ENCODE measurements around the gene SCNN1B. TPM values are rescaled to one million over a fixed set of nuclear protein-coding genes. Genes with fewer than 3 reads are reported as not detected.

Gene SCNN1B
- total RNA-seq, 1 experiment from 2014 or later = 2.5 TPM

DNA sequence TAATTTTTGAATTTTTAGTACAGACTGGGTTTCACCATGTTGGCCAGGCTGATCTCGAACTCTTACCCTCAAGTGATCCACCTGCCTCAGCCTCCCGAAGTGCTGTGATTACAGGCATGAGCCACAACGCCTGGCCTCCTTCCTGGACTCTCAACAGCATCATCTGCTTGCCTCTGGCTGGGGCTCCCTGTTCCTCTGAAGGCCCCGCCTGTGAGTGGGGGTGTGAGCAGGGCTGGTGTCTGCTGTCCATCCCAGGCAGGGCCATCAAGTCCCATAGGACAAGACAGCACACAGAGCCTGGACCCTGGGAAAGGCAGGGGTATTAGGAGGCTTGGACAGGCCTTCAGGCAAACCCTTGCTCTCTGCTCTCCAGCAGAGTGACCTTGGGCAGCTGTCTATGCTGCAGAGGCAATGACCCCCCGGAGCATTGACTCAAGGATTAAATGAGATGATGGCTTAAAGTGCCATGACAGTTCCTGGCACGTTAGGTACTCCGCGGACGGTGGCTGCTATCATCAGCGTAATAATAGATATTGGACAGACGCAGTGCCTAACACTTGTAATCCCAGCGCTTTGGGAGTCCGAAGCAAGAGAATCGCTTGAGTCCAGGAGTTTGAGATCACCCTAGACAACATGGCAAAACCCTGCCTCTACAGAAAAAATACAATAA lies 19.2 kb downstream of the SCNN1B start:
- no TSS peak for BruUV-seq (replicated peaks)
- ChIA-PET POLR2A (ENCODE audit: low non-redundant PET) (no interaction called here), CTCF (no interaction called here)
- H3K27me3 ChIP-seq (replicated peaks; ENCODE audit: insufficient read depth, low read depth, low read length, poor library complexity) = no peaks in the 10 kb centered on the region
- H3K36me3 ChIP-seq (ENCODE audit: insufficient read depth, low read length, poor library complexity, severe bottlenecking) = no peaks in the 10 kb centered on the region
- H3K4me1 ChIP-seq (ENCODE audit: insufficient read depth, low read length, poor library complexity, severe bottlenecking) = no peaks in the 10 kb centered on the region
- intact Hi-C loops (cut with micrococcal nuclease; ENCODE audit: unreplicated experiment) = no loop called here
- H3K27ac ChIP-seq (ENCODE audit: low read depth, low read length, poor library complexity, severe bottlenecking) = no peak overlapping the region
- no peak for DNase-seq (ENCODE audit: low spot score)
- no peak overlapping the region for H3K4me3 ChIP-seq (ENCODE audit: low read depth, low read length, poor library complexity, severe bottlenecking)
- no peaks in the 10 kb centered on the region for H3K9me3 ChIP-seq (ENCODE audit: low read depth, low read length, poor library complexity, severe bottlenecking)
- TF ChIP-seq, protein P1, sequence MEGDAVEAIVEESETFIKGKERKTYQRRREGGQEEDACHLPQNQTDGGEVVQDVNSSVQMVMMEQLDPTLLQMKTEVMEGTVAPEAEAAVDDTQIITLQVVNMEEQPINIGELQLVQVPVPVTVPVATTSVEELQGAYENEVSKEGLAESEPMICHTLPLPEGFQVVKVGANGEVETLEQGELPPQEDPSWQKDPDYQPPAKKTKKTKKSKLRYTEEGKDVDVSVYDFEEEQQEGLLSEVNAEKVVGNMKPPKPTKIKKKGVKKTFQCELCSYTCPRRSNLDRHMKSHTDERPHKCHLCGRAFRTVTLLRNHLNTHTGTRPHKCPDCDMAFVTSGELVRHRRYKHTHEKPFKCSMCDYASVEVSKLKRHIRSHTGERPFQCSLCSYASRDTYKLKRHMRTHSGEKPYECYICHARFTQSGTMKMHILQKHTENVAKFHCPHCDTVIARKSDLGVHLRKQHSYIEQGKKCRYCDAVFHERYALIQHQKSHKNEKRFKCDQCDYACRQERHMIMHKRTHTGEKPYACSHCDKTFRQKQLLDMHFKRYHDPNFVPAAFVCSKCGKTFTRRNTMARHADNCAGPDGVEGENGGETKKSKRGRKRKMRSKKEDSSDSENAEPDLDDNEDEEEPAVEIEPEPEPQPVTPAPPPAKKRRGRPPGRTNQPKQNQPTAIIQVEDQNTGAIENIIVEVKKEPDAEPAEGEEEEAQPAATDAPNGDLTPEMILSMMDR (conservative IDR thresholded peaks at IDR 0.05; ENCODE audit: low read depth, low read length) = no peak
- no peak for TF ChIP-seq EZH2 (IDR thresholded peaks at IDR 0.05; ENCODE audit: borderline replicate concordance, low read depth, low read length, poor library complexity, severe bottlenecking)

DNA sequence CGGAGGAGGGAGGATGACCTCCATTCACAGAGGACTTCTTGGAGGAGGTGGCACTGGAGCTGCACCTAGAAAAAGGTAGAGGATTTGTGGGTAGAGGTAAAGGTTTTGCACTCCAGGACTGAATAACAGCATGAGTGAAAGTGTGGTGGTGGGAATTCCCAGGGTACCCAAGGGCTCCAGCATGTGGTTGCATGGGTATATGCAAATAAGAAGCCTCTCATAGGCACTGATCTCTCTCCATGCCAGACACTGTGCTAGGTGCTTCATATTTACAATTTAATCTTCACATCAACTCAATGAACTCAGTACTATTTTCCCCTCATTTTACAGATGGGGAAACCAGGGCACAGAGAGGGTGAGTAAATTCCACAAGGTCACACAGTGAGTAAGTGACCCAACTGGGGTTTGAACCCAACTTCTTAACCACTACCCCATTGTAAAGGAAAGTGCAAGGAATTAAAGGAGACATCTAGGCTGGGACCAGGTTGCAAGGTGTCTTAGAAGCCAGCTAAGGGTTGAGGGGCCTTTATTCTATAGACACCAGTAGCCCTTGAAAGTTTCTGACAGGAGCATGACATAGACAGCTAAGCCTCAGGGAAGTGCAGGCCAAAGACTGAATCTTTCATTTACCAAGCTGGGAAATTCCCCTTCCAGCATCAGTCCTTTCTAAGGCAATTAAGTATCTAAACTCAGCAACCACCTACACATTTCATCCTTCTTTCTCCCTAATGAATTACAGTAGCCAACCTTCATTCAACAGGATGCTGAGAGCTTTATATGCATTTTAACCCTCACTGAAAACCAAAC lies 21.3 kb downstream of the SCNN1B start:
- no peak for DNase-seq (ENCODE audit: low spot score)
- CTCF ChIA-PET = no interaction called here

DNA sequence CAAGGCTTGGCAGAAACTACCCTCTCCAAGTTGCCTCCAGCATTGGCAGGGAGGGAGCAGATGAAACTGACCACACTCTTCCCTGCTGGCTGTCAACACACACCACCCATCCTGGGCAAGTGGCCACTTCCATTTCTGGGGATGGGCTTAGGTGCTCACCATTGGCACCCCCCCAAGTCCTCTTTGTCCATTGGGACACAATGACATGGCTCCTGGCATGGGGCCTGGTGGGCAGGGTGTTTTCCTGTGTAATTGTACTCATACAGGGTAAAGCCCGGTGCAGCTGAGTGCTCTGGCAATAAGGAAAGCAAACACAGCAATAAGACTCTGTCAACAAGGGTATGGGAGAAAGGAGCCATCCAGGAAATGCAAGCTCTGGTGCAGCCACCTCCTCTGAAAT lies 22.6 kb downstream of the SCNN1B start:
- H3K4me1 ChIP-seq (ENCODE audit: insufficient read depth, low read length, poor library complexity, severe bottlenecking) = no peaks in the 10 kb centered on the region
- intact Hi-C loops (cut with micrococcal nuclease; ENCODE audit: unreplicated experiment) = no loop called here
- H3K27me3 ChIP-seq (replicated peaks; ENCODE audit: insufficient read depth, low read depth, low read length, poor library complexity) = no peaks in the 10 kb centered on the region
- H3K9me3 ChIP-seq (ENCODE audit: low read depth, low read length, poor library complexity, severe bottlenecking) = no peaks in the 10 kb centered on the region
- CTCF ChIA-PET = no interaction called here
- H3K27ac ChIP-seq (ENCODE audit: low read depth, low read length, poor library complexity, severe bottlenecking) = no peak overlapping the region
- no peaks in the 10 kb centered on the region for H3K36me3 ChIP-seq (ENCODE audit: insufficient read depth, low read length, poor library complexity, severe bottlenecking)
- no peak overlapping the region for H3K4me3 ChIP-seq (ENCODE audit: low read depth, low read length, poor library complexity, severe bottlenecking)
- POLR2A ChIA-PET (ENCODE audit: low non-redundant PET) = no interaction called here
- TF ChIP-seq EZH2 (IDR thresholded peaks at IDR 0.05; ENCODE audit: borderline replicate concordance, low read depth, low read length, poor library complexity, severe bottlenecking) = no peak
- TF ChIP-seq, protein P1 (conservative IDR thresholded peaks at IDR 0.05; ENCODE audit: low read depth, low read length) = no peak
- no TSS peak for BruUV-seq (replicated peaks)
- DNase-seq (ENCODE audit: low spot score) = no peak

More for the DNA sequence above, 21.3 kb downstream of the SCNN1B start:
- H3K27ac ChIP-seq (ENCODE audit: low read depth, low read length, poor library complexity, severe bottlenecking) = no peak overlapping the region
- TF ChIP-seq, protein P1 (conservative IDR thresholded peaks at IDR 0.05; ENCODE audit: low read depth, low read length) = no peak
- no peak for TF ChIP-seq EZH2 (IDR thresholded peaks at IDR 0.05; ENCODE audit: borderline replicate concordance, low read depth, low read length, poor library complexity, severe bottlenecking)
- no peaks in the 10 kb centered on the region for H3K9me3 ChIP-seq (ENCODE audit: low read depth, low read length, poor library complexity, severe bottlenecking)
- intact Hi-C loops (cut with micrococcal nuclease; ENCODE audit: unreplicated experiment) = no loop called here
- H3K4me1 ChIP-seq (ENCODE audit: insufficient read depth, low read length, poor library complexity, severe bottlenecking) = no peaks in the 10 kb centered on the region
- H3K36me3 ChIP-seq (ENCODE audit: insufficient read depth, low read length, poor library complexity, severe bottlenecking) = no peaks in the 10 kb centered on the region
- POLR2A ChIA-PET (ENCODE audit: low non-redundant PET) = no interaction called here
- BruUV-seq (replicated peaks) = no TSS peak
- H3K27me3 ChIP-seq (replicated peaks; ENCODE audit: insufficient read depth, low read depth, low read length, poor library complexity) = no peaks in the 10 kb centered on the region
- no peak overlapping the region for H3K4me3 ChIP-seq (ENCODE audit: low read depth, low read length, poor library complexity, severe bottlenecking)
